Subcutaneous abdominal adipose tissue (tissue), 5 donors: ENCODE results near the gene EEIG2.
"Not testable (repeated sequence)": the region's sequence is repeated elsewhere in the genome, so short reads cannot be mapped to it uniquely, and the experiment has no call there.

Experiments
- H3K27ac ChIP-seq: one replicate; pipeline ENCODE4 v1.7.0; 2013; ENCODE audit warnings: low read depth, mild to moderate bottlenecking, inconsistent platforms, low read length, moderate library complexity
- H3K27me3 ChIP-seq, 5 donors: one replicate each; pipeline ENCODE4 v1.7.0; 2013; ENCODE audit warnings: low read length in 5 of 5, inconsistent platforms in 1 of 5; ENCODE audit not compliant: control insufficient read depth in 5 of 5, insufficient read depth in 4 of 5
- H3K36me3 ChIP-seq, 5 donors: one replicate each; pipeline ENCODE4 v1.7.0; 2013; ENCODE audit warnings: low read length in 5 of 5; ENCODE audit not compliant: control insufficient read depth in 5 of 5, insufficient read depth in 5 of 5
- H3K4me1 ChIP-seq, 5 donors: one replicate each; pipeline ENCODE4 v1.7.0; 2013; ENCODE audit warnings: low read length in 5 of 5, mild to moderate bottlenecking in 3 of 5, moderate library complexity in 1 of 5; ENCODE audit not compliant: control insufficient read depth in 5 of 5, insufficient read depth in 5 of 5
- H3K4me3 ChIP-seq, 5 donors: one replicate each; pipeline ENCODE4 v1.7.0; 2013; ENCODE audit warnings: low read length in 5 of 5, low read depth in 1 of 5
- H3K9ac ChIP-seq, 5 donors: one replicate each; pipeline ENCODE4 v1.7.0; 2013; ENCODE audit warnings: low read length in 5 of 5, mild to moderate bottlenecking in 4 of 5, moderate library complexity in 3 of 5
- H3K9me3 ChIP-seq, 5 donors: one replicate each; pipeline ENCODE4 v1.7.0; 2013; ENCODE audit warnings: low read length in 5 of 5; ENCODE audit not compliant: control insufficient read depth in 5 of 5
- donor health status: healthy.
- donor health status: healthy.
- donor health status: healthy.
- donor health status: healthy.
- donor health status: healthy.

Gene EEIG2

DNA sequence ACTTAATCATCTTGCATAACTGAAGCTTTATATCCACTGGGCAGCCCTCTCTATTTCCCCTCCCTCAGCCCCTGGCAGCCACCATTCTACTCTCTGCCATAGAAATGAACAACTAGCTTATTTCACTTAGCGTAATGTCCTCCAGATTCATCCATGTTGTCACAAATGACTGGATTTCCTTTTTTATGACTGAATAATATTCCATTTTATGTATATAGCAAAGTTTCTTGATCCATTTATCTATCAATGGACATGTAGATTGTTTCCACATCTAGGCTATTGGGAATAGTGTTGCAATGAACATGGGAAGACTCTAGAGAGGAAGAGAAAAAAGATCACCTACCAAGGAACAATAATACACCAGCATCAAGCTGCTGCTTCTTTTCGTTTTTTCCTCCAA lies 32.1 kb upstream of the EEIG2 start:
- H3K36me3 ChIP-seq, result no peaks in the 10 kb centered on the region
- no peak overlapping the region for H3K27ac ChIP-seq
- H3K4me1 ChIP-seq, result peaks cover 0 to 17% (median 0%) of the 10 kb centered on the region in 5 donors
- no peaks in the 10 kb centered on the region for H3K27me3 ChIP-seq
- H3K9me3 ChIP-seq, result peaks cover 0 to 2% (median 0%) of the 10 kb centered on the region in 5 donors
- H3K9ac ChIP-seq, result no peak overlapping the region
- no peak overlapping the region for H3K4me3 ChIP-seq

GRCh38 chr1:108531444-108531843 lies 28.5 kb upstream of the EEIG2 start:
- no peaks in the 10 kb centered on the region for H3K36me3 ChIP-seq
- peak overlapping the region in 1 of 5 donors; percentile 39 for H3K9ac ChIP-seq
- no peaks in the 10 kb centered on the region for H3K27me3 ChIP-seq
- peaks cover 0 to 17% (median 0%) of the 10 kb centered on the region in 5 donors for H3K4me1 ChIP-seq
- no peak overlapping the region for H3K27ac ChIP-seq
- H3K4me3 ChIP-seq, result no peak overlapping the region
- no peaks in the 10 kb centered on the region for H3K9me3 ChIP-seq

DNA sequence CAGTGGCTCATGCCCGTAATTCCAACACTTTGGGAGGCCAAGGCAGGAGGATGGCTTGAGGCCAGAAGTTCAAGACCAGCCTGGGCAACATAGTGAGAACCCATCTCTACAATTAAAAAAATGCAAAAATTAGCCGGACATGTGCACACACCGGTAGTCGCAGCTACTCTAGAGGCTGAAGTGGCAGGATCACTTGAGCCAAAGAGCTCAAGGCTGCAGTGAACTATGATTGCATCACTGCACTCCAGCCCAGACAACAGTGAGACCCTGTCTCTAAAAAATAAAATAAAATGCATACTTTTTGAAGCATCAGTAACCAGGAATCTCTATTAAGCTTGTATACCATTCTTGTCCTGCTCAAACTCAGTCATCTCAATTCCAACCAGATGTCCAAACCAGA lies 27.2 kb upstream of the EEIG2 start:
- H3K9ac ChIP-seq, result no peak overlapping the region
- H3K9me3 ChIP-seq, result no peaks in the 10 kb centered on the region

DNA sequence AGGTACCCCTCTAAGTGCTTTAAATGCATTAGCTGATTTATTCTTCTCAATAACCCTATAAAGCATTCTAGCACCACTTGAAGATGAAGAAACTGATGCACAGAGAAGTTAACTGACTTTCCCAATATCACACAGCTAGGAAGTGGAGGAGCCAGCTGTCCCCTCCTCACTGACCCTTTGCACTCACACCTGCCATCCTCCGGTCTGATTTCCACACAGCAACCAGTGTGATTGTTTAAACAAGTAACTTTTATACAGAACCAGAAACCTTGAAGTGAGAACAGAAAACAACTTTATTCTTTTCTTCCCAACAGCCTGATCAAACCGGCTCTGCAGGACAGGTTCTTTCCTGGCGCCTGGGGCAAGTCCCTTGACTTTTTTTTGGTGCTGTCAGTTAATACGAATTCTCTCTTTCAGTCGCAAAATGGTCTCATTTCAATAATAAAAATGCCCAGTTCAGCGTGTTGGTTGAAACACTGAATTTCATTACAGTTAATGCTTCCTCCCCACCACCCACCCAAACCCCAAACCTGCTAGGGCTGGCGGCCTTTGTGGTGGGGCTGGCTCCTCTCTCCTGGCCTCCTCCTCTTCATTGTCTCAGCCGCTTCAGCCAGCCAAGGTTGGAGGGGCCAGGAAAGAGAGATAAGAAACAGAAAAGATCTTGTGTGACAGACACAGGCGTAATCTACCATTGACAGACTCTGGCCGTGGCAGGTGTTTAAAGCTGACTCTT lies 26.4 kb upstream of the EEIG2 start:
- H3K9ac ChIP-seq, result no peak overlapping the region

More for the DNA sequence above, 27.2 kb upstream of the EEIG2 start:
- Histone ChIP-seq H3K4me3 (no peak overlapping the region), H3K27ac (no peak overlapping the region), H3K4me1 (peaks cover 0 to 17% (median 0%) of the 10 kb centered on the region in 5 donors), H3K27me3 (no peaks in the 10 kb centered on the region), H3K36me3 (no peaks in the 10 kb centered on the region)

DNA sequence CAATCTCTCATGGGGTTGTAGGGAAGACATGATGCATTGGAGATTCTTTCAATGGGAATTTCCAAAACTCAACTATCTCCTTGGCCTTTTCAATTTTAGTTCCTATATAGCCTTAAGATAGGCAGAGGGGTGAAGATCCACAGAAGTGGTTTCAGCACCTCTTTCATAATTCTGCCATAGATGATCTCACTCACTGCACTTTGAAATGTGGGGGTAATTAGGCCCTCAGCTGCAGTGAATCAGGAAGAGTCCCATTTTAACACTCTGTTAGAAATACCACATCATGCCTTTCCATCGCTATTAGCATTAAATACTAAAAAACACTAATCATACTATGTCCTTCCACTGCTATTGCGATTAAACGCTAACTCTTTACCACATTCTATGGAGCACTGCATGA lies 25.1 kb upstream of the EEIG2 start:
- Histone ChIP-seq H3K9me3 (no peaks in the 10 kb centered on the region), H3K27ac (no peak overlapping the region), H3K36me3 (no peaks in the 10 kb centered on the region), H3K4me3 (no peak overlapping the region), H3K27me3 (no peaks in the 10 kb centered on the region), H3K9ac (no peak overlapping the region), H3K4me1 (peaks cover 0 to 17% (median 0%) of the 10 kb centered on the region in 5 donors)

More for the DNA sequence above, 26.4 kb upstream of the EEIG2 start:
- H3K9me3 ChIP-seq, result no peaks in the 10 kb centered on the region
- H3K36me3 ChIP-seq, result no peaks in the 10 kb centered on the region
- no peak overlapping the region for H3K4me3 ChIP-seq
- H3K27ac ChIP-seq, result no peak overlapping the region
- H3K27me3 ChIP-seq, result no peaks in the 10 kb centered on the region
- peaks cover 0 to 17% (median 0%) of the 10 kb centered on the region in 5 donors for H3K4me1 ChIP-seq

GRCh38 chr1:108535315-108535897 lies 24.5 kb upstream of the EEIG2 start:
- peaks cover 0 to 17% (median 0%) of the 10 kb centered on the region in 5 donors for H3K4me1 ChIP-seq
- H3K9me3 ChIP-seq, H3K4me3 ChIP-seq, H3K27ac ChIP-seq, H3K36me3 ChIP-seq, H3K27me3 ChIP-seq, H3K9ac ChIP-seq: not testable (repeated sequence)

- H3K4me3 ChIP-seq, H3K9ac ChIP-seq, H3K36me3 ChIP-seq, H3K27me3 ChIP-seq, H3K27ac ChIP-seq, H3K9me3 ChIP-seq: not testable (repeated sequence)
- peaks cover 0 to 17% (median 0%) of the 10 kb centered on the region in 5 donors for H3K4me1 ChIP-seq
These were observed 23.9 kb upstream of the EEIG2 start for GRCh38 chr1:108536021-108536420.

DNA sequence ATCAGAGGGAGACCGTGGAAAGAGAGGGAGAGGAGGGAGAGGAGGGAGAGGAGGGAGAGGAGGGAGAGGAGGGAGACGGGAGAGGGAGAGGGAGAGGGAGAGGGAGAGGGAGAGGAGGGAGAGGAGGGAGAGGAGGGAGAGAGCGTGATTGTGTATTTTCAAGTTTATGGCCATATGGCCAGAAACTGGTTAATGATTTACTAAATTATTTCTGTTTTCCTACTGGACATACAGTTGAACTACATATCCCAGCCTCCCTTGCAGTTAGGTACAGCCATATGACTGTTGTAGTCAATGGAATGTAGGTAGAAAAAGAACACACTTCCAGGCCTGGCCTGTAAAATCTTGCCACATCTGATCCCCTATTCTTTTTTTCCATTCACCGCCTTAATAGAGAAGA lies 23.1 kb upstream of the EEIG2 start:
- not testable (repeated sequence) for H3K4me1 ChIP-seq, H3K27ac ChIP-seq, H3K36me3 ChIP-seq, H3K27me3 ChIP-seq, H3K9me3 ChIP-seq, H3K9ac ChIP-seq, H3K4me3 ChIP-seq

GRCh38 chr1:108537976-108538375 lies 21.9 kb upstream of the EEIG2 start:
- H3K4me3 ChIP-seq, result no peak overlapping the region
- H3K36me3 ChIP-seq, result no peaks in the 10 kb centered on the region
- H3K27ac ChIP-seq, result no peak overlapping the region
- H3K9ac ChIP-seq, result no peak overlapping the region
- H3K9me3 ChIP-seq, result no peaks in the 10 kb centered on the region
- H3K27me3 ChIP-seq, result no peaks in the 10 kb centered on the region
- no peaks in the 10 kb centered on the region for H3K4me1 ChIP-seq

DNA sequence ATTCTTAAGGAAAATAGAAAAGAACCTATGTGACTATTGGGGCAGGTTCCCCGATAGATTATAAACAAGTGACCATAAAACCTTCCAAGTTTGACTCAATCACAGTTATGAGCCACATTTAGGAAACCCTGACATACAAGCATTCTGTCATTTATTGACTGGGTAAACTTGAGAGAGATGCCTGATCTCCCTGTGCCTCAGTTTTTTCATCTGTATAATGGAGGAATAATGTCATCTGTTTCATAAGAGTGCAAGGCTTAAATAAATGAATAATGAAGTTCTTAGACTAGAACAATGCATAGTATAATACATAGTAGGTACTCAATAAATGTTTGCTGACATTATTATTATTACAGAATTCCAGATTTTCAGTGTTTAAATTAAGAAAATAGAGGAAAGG lies 18.9 kb upstream of the EEIG2 start:
- no peaks in the 10 kb centered on the region for H3K4me1 ChIP-seq
- no peak overlapping the region for H3K27ac ChIP-seq
- H3K4me3 ChIP-seq, result no peak overlapping the region
- H3K36me3 ChIP-seq, result no peaks in the 10 kb centered on the region
- H3K27me3 ChIP-seq, result no peaks in the 10 kb centered on the region
- H3K9me3 ChIP-seq, result no peaks in the 10 kb centered on the region
- no peak overlapping the region for H3K9ac ChIP-seq
